HG03175 (cell line): Measurements from ENCODE around the gene ZDHHC11B.
A peak's percentile ranks its signal among the peaks of the same experiment; 100 is the strongest.

Experiments used
- ATAC-seq: cut with Tn5 transposase; IDR thresholded peaks from one replicate; pipeline ENCODE4 v1.9.1; 2021; ENCODE audit warnings: mild to moderate bottlenecking, moderate library complexity; ENCODE audit not compliant: unreplicated experiment

Gene ZDHHC11B

GRCh38 chr5:675111-675870 lies 109.2 kb downstream of the ZDHHC11B start:
- ATAC-seq, result no peak

DNA sequence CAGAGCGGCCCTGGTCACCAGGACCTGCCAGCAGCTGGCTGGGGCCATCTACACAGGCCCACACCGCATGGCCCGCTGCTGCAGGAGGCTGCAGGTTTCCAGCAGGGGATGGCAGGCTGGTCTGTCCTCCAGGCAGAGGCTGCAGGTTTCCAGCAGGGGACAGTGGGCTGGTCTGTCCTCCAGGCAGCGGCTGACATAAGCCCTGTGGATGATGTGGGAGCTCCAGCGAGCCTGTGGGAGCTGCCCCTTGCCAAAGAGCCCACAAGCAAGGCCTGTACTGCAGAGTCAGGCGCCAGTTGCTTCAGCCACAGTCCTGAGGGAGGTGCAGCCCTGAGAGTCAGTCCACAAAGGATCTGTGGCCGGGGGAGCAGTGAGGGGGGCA lies 109.9 kb downstream of the ZDHHC11B start:
- ATAC-seq, result no peak

GRCh38 chr5:673831-674629 lies 110.5 kb downstream of the ZDHHC11B start:
- no peak for ATAC-seq

GRCh38 chr5:673161-673830 lies 111.2 kb downstream of the ZDHHC11B start:
- ATAC-seq, result no peak

- peak; percentile 45 for ATAC-seq
Measured at GRCh38 chr5:672329-673160, 112.0 kb downstream of the ZDHHC11B start.

DNA sequence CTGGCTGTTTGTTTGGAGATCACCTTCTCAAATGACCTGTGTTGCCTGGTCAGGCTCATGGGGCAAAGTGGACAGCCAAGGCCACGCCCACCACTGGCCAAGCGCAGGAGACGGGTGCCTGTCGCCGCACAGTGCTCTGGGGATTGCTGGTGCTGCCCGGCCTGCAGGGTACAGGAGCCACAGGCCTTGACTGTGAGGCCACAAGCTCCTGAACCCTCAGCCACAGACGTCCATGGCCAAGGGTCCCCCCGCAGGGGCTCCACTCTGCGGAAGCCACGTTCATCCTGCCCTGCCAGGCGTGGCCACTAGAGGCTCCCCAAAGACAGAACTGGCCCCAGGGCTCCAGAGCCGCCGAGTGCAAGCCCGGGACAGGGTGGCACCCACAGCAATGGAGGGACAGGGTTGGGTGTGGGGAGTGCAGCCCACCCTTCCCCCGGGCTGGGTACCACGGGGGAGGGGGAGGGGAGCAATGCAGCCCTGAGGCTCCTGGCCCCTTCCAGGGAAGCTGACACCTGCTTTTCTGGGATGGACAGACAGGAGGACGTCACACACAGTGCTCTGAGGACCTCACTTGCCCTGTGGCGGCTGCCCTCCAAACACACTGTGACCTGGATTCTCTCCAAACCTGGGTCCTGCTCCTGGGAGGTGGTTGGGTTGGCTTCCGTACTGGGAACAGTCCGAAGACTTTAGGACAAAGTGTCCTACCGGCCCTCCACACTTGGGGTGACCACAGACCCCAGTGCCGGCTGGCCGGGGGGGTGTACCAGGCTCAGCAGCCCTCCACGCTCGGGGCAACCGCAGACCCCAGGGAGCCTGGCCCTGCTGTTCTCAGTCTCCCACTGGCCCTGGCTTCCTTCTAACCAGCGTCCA lies 112.8 kb downstream of the ZDHHC11B start:
- ATAC-seq, result peak; percentile 47

DNA sequence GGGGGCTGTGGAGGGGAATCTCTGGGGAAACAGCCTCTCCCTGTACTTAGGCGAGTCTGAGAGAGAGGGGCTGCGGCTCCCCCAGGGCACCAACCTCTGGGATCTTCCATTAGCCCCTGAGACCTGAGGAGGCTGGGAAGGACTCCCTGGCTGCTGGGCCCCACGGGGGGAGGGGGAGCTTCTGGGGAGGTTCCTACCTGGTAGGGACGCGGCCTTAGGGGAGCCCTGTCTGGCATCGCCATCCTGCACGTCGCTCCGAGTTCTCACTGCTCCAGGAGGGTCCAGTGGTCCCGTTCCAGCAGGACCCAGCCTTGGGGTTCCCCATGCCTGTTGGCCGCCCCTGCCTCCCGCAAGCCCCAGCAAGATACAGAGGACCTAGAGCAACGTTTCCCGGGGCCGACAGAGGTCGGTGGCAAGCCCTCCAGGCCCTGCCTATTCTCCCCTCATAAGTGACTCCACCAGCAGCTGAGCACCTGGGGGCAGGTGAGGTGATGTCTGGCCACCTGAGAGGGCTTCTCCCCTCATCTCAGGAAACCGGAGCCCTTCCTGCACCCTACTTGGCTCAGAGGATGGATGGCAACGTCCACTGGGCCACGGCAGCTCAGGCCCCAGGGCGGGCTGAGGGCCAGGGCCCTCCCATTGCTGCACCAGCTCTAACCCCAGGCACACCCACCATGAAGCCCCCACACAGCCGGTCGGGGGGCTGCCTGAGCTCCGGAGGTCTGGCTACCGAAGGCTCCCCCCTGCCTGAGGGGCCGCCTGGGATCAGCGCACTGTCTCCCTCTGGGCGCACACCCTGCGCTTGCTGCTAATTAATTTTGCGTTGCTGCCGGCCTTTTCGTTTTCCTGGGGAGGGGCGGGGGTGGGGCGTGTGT lies 113.9 kb downstream of the ZDHHC11B start:
- no peak for ATAC-seq

- no peak for ATAC-seq
Measured at GRCh38 chr5:669842-670395, 114.6 kb downstream of the ZDHHC11B start.

GRCh38 chr5:669111-669841 lies 115.3 kb downstream of the ZDHHC11B start:
- ATAC-seq, result no peak

GRCh38 chr5:668283-668995 lies 116.1 kb downstream of the ZDHHC11B start:
- no peak for ATAC-seq

GRCh38 chr5:666816-667498 lies 117.6 kb downstream of the ZDHHC11B start:
- no peak for ATAC-seq

DNA sequence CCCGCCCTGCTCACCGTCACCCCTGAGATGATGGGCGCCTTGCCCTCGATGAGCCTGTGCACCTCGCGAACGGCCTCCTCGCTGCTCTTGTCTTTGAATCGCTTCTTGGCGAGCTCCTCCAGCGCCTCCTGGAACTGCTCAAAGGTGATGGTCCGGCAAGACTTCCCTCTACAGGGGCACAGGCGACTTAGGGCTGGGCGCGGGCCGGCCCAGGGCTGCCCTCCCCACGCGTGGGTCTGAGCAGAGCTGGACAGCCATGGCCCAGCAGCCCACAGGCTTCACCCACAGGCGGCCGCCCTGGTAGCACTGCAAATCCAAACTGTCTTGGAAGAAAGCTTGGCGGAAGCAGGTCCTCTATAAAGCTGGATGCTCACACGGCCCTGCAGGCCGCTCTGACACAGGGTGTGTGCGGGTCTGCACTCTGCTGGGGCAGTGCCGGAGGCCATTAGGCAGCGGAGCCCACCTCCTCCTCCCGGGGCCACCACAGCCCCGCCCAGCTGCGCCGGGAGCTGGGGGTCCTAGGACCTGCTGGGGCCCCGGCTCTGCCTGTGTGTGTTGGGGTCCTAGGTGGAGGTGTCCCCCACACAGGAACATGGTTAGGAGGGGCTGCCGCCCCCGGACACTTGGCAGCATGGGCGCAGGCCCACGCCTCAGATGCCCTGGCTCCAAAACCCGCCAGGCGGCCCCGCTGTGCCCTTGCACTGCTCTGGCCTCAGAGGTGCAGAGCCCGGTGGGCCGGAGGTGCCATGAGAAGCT lies 118.4 kb downstream of the ZDHHC11B start:
- no peak for ATAC-seq

DNA sequence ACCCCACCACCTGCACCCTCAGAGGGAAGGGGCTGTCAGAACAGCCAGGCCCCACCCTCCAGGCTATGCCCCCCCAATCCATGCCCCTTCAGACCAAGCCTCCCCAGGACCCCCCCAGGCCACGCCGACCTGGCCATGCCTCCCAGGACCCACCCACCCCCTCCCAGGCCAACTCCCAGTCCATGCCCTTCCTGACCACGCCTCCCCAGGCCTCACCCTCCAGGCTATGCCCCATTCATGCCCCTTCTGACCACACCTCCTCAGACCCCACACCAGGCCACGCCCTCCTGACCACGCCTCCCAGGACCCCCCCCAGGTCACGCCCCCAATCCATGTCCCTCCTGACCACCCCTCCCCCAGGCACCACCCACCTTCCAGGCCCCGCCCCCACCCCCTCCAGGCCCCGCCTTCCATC lies 119.0 kb downstream of the ZDHHC11B start:
- no peak for ATAC-seq

GRCh38 chr5:664994-665360 lies 119.6 kb downstream of the ZDHHC11B start:
- no peak for ATAC-seq

DNA sequence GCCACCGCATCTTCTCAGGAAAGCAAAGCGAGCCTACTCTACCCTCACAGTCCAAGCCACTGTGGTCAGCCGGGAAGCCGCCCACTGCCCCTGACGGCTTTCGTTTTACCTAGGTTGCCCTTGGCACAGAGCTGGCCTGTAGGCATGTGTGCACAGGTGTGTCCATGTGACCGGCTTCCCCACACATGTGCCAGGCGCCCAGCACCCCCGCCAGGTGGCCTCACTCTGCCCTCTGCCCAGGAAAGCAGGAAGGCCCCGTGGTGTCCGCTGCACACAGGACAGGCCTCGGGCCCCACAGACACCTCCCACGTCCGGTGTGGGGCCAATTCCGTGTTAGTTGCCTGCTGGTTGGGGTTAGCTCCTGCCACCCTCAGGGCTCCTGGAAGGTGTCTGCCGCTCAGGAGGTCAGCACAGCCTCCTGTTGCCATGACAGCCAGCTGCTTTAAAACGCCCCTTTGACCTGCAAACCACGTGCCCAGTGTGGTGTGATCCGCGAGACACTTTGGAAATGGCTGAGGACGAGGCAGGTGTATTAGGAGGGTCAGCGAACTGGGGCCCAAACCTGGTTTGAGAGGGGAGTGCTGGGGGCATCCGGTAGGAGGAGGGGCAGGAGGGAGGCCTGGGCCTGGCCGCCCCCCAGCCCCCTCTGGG lies 120.1 kb downstream of the ZDHHC11B start:
- no peak for ATAC-seq
